ENCODE results near the gene RNF215.
"Not testable (repeated sequence)": the region's sequence is repeated elsewhere in the genome, so short reads cannot be mapped to it uniquely, and the experiment has no call there.

Gene RNF215

DNA sequence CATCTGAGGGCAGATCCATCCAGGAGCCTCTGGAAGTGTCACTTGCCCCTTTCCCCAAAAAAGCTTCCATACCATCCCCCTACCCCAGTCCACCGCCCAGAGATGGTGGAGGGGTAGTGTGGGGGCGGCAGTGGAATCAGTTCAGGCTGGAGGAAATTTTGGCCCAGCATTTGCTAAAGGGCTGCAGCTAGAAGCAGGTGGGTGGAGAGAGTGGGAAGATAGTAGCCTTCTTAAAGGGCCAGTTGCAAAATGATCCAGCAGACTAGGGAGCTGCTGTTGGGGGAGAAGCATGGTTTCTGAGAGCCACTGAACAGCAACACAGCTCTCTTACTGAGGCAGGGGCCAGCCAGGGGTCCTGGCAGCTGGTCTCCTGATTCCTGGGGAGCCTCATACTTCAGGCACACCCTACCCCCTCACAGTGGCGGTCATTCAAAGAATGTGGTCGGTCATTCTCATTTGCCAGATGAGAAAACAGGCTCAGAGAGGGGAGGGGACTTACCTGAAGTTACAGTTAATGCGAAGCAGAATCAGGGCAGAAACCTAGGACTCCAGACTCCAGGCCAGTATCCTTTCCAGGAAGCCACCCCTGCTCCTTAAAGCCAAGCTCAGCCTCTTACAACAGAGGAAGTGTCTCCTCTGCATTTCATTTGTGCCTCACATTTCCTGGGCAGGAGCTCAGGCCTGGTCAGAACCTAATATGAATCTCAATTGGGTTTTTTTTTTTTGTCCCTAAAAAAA lies 15.0 kb upstream of the RNF215 start:
- Histone ChIP-seq H3K27me3 (ENCODE audit: control insufficient read depth, insufficient read depth, low read length) (peaks cover 18% of the 10 kb centered on the region), H3K9me3 (ENCODE audit: control insufficient read depth, low read depth, low read length) (no peaks in the 10 kb centered on the region), H3K9ac (ENCODE audit: low read length) (no peak overlapping the region), H3K4me1 (ENCODE audit: control insufficient read depth, low read depth, low read length) (peaks cover 18% of the 10 kb centered on the region), H3K27ac (ENCODE audit: low read length) (no peak overlapping the region), H3K36me3 (ENCODE audit: control insufficient read depth, low read depth, low read length) (peaks cover 2% of the 10 kb centered on the region), H3K4me3 (ENCODE audit: low read length) (no peak overlapping the region)

GRCh38 chr22:30401024-30401423 lies 13.8 kb upstream of the RNF215 start:
- not testable (repeated sequence) for H3K36me3 ChIP-seq (ENCODE audit: control insufficient read depth, low read depth, low read length); H3K4me3 ChIP-seq (ENCODE audit: low read length); H3K9ac ChIP-seq (ENCODE audit: low read length); H3K27ac ChIP-seq (ENCODE audit: low read length); H3K9me3 ChIP-seq (ENCODE audit: control insufficient read depth, low read depth, low read length)
- Histone ChIP-seq H3K4me1 (ENCODE audit: control insufficient read depth, low read depth, low read length) (peaks cover 18% of the 10 kb centered on the region), H3K27me3 (ENCODE audit: control insufficient read depth, insufficient read depth, low read length) (peaks cover 27% of the 10 kb centered on the region)

DNA sequence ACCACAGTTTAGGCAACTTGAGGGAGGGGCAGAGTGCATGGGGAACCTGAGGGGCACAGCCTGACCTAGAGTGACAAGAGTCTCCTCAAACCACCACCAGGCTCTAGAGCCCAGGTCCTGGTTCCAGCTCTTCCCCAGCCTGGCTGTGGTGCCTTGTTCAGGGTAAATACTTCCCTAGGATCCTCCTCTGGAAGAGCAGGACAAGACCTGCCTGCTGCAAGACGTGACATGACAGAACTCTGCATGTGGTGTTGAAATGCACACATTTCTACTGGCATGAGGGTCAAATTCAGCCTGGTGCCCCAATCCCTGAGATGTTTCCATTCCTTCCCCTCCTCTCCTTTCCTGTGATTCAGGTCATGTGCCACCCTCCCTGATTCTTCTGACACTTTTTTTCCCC lies 12.9 kb upstream of the RNF215 start:
- peaks cover 18% of the 10 kb centered on the region for H3K4me1 ChIP-seq (ENCODE audit: control insufficient read depth, low read depth, low read length)
- H3K27ac ChIP-seq (ENCODE audit: low read length), result no peak overlapping the region
- H3K36me3 ChIP-seq (ENCODE audit: control insufficient read depth, low read depth, low read length), result no peaks in the 10 kb centered on the region
- H3K27me3 ChIP-seq (ENCODE audit: control insufficient read depth, insufficient read depth, low read length), result peaks cover 33% of the 10 kb centered on the region
- H3K4me3 ChIP-seq (ENCODE audit: low read length), result no peak overlapping the region
- H3K9me3 ChIP-seq (ENCODE audit: control insufficient read depth, low read depth, low read length), result no peaks in the 10 kb centered on the region
- no peak overlapping the region for H3K9ac ChIP-seq (ENCODE audit: low read length)

- Histone ChIP-seq H3K9me3 (ENCODE audit: control insufficient read depth, low read depth, low read length) (no peaks in the 10 kb centered on the region), H3K27ac (ENCODE audit: low read length) (no peak overlapping the region), H3K36me3 (ENCODE audit: control insufficient read depth, low read depth, low read length) (no peaks in the 10 kb centered on the region), H3K4me1 (ENCODE audit: control insufficient read depth, low read depth, low read length) (peaks cover 18% of the 10 kb centered on the region), H3K9ac (ENCODE audit: low read length) (no peak overlapping the region), H3K4me3 (ENCODE audit: low read length) (no peak overlapping the region), H3K27me3 (ENCODE audit: control insufficient read depth, insufficient read depth, low read length) (peaks cover 33% of the 10 kb centered on the region)
Measured at GRCh38 chr22:30399718-30400117, 12.5 kb upstream of the RNF215 start.

- Histone ChIP-seq H3K4me1 (ENCODE audit: control insufficient read depth, low read depth, low read length) (peaks cover 18% of the 10 kb centered on the region), H3K27me3 (ENCODE audit: control insufficient read depth, insufficient read depth, low read length) (peaks cover 33% of the 10 kb centered on the region), H3K4me3 (ENCODE audit: low read length) (no peak overlapping the region), H3K9me3 (ENCODE audit: control insufficient read depth, low read depth, low read length) (no peaks in the 10 kb centered on the region), H3K27ac (ENCODE audit: low read length) (no peak overlapping the region), H3K36me3 (ENCODE audit: control insufficient read depth, low read depth, low read length) (no peaks in the 10 kb centered on the region), H3K9ac (ENCODE audit: low read length) (no peak overlapping the region)
Measured at GRCh38 chr22:30398685-30399680, 11.8 kb upstream of the RNF215 start.

- Histone ChIP-seq H3K27me3 (ENCODE audit: control insufficient read depth, insufficient read depth, low read length) (peaks cover 33% of the 10 kb centered on the region), H3K4me3 (ENCODE audit: low read length) (peak overlapping the region; percentile 65), H3K36me3 (ENCODE audit: control insufficient read depth, low read depth, low read length) (no peaks in the 10 kb centered on the region), H3K9me3 (ENCODE audit: control insufficient read depth, low read depth, low read length) (no peaks in the 10 kb centered on the region), H3K4me1 (ENCODE audit: control insufficient read depth, low read depth, low read length) (peaks cover 20% of the 10 kb centered on the region), H3K9ac (ENCODE audit: low read length) (no peak overlapping the region), H3K27ac (ENCODE audit: low read length) (no peak overlapping the region)
Measured at GRCh38 chr22:30397656-30398635, 10.7 kb upstream of the RNF215 start.

- no peaks in the 10 kb centered on the region for H3K9me3 ChIP-seq (ENCODE audit: control insufficient read depth, low read depth, low read length)
- H3K27me3 ChIP-seq (ENCODE audit: control insufficient read depth, insufficient read depth, low read length), result peaks cover 33% of the 10 kb centered on the region
- no peak within 1 kb of the TSS for H3K27ac ChIP-seq (ENCODE audit: low read length)
- H3K4me3 ChIP-seq (ENCODE audit: low read length), result peak within 1 kb of the TSS; percentile 65
- H3K9ac ChIP-seq (ENCODE audit: low read length), result no peak within 1 kb of the TSS
- peaks cover 21% of the 10 kb centered on the region for H3K4me1 ChIP-seq (ENCODE audit: control insufficient read depth, low read depth, low read length)
- H3K36me3 ChIP-seq (ENCODE audit: control insufficient read depth, low read depth, low read length), result no peaks in the 10 kb centered on the region
Measured at GRCh38 chr22:30396871-30397655, 9.9 kb upstream of the RNF215 start, which contains the start of gene SEC14L2. Gene SEC14L2, plus strand, starts transcription at chr22:30397018. Its CDS starts 99 bp downstream, at chr22:30397117.

DNA sequence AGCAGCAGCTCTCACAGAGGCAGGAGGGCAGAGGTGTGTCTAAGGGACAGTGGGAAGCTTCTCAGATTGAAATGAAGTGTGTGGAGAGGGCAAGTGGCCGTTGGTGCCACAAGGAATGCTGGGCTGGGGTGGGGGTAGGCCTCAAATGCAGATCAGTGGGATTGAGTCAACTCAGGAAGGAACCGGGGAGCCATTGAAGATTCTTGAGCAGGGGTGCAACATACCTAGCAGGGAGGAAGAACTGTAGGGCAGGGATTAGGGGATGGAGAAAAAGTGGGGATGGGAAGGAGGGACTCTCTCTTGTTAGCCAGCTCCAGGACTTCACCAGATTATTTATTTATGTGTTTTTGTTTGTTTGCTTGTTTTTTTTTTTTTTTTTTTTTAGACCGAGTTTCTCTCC lies 6.7 kb upstream of the RNF215 start:
- peaks cover 31% of the 10 kb centered on the region for H3K27me3 ChIP-seq (ENCODE audit: control insufficient read depth, insufficient read depth, low read length)
- no peak overlapping the region for H3K4me3 ChIP-seq (ENCODE audit: low read length)
- H3K9ac ChIP-seq (ENCODE audit: low read length), result no peak overlapping the region
- H3K27ac ChIP-seq (ENCODE audit: low read length), result no peak overlapping the region
- H3K4me1 ChIP-seq (ENCODE audit: control insufficient read depth, low read depth, low read length), result peaks cover 17% of the 10 kb centered on the region
- peaks cover 4% of the 10 kb centered on the region for H3K9me3 ChIP-seq (ENCODE audit: control insufficient read depth, low read depth, low read length)
- H3K36me3 ChIP-seq (ENCODE audit: control insufficient read depth, low read depth, low read length), result no peaks in the 10 kb centered on the region

- H3K36me3 ChIP-seq (ENCODE audit: control insufficient read depth, low read depth, low read length), result no peaks in the 10 kb centered on the region
- no peak overlapping the region for H3K27ac ChIP-seq (ENCODE audit: low read length)
- H3K9me3 ChIP-seq (ENCODE audit: control insufficient read depth, low read depth, low read length), result peaks cover 4% of the 10 kb centered on the region
- no peak overlapping the region for H3K9ac ChIP-seq (ENCODE audit: low read length)
- H3K4me3 ChIP-seq (ENCODE audit: low read length), result no peak overlapping the region
- H3K27me3 ChIP-seq (ENCODE audit: control insufficient read depth, insufficient read depth, low read length), result peaks cover 25% of the 10 kb centered on the region
- H3K4me1 ChIP-seq (ENCODE audit: control insufficient read depth, low read depth, low read length), result peaks cover 17% of the 10 kb centered on the region
Measured at GRCh38 chr22:30393322-30393680, 6.1 kb upstream of the RNF215 start.

DNA sequence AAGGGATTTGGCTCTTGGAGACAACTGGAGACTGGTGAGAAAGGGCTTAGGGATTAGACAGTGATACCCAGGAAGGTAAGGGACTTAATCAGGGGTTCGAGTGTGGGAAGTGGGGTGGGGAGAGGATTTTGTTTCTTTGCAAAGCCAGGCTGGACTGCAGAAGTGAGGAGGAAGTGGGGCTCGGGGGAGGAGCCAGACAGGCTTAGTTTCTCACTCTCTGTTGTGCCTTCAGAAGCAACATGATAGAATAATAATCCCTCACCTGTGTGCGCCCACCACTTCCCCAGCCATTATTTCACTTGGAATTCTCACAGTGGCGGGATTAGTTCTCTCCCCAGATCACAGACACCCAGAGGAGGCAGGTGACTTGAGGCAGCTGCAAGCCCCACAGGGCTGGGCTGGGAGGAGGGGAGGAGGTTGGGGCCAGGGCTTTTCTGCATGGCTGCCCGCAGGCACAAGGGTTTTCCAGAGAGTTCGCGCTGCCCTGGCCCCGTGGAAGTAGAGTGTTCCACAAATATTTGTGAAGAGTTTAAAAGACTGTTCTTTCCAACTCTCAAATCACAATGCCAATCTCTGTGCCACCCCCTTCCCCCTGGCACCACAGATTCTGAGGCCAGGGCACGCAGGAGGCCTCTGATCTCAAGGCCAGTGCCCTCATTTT lies 5.6 kb upstream of the RNF215 start:
- H3K4me3 ChIP-seq (ENCODE audit: low read length), result no peak overlapping the region
- H3K4me1 ChIP-seq (ENCODE audit: control insufficient read depth, low read depth, low read length), result peaks cover 12% of the 10 kb centered on the region
- H3K27me3 ChIP-seq (ENCODE audit: control insufficient read depth, insufficient read depth, low read length), result peaks cover 20% of the 10 kb centered on the region
- no peaks in the 10 kb centered on the region for H3K36me3 ChIP-seq (ENCODE audit: control insufficient read depth, low read depth, low read length)
- no peak overlapping the region for H3K9ac ChIP-seq (ENCODE audit: low read length)
- no peak overlapping the region for H3K27ac ChIP-seq (ENCODE audit: low read length)
- H3K9me3 ChIP-seq (ENCODE audit: control insufficient read depth, low read depth, low read length), result peaks cover 4% of the 10 kb centered on the region
